ENCODE measurements around the gene CAP2.
A peak's percentile ranks its signal among the peaks of the same experiment; 100 is the strongest.
"Not testable (repeated sequence)": the region's sequence is repeated elsewhere in the genome, so short reads cannot be mapped to it uniquely, and the experiment has no call there.

CAP2 gene

GRCh38 chr6:17586623-17587022 is 193.2 kb downstream of the CAP2 start:
- DNase-seq, result not testable (repeated sequence)

GRCh38 chr6:17588011-17588410 is 194.6 kb downstream of the CAP2 start:
- no peak for DNase-seq

GRCh38 chr6:17589406-17590096 is 196.2 kb downstream of the CAP2 start:
- DNase-seq, result no peak

GRCh38 chr6:17591287-17591686 is 197.9 kb downstream of the CAP2 start:
- DNase-seq, result no peak

- DNase-seq, result no peak
Measured at GRCh38 chr6:17593246-17593645, 199.9 kb downstream of the CAP2 start.

- no peak for DNase-seq
Measured at GRCh38 chr6:17596085-17596484, 202.7 kb downstream of the CAP2 start.

- peak; percentile 98 for DNase-seq
Measured at GRCh38 chr6:17599877-17600526, 206.6 kb downstream of the CAP2 start, which contains the start of gene FAM8A1. FAM8A1 (plus strand) TSS chr6:17600302; CDS start chr6:17600410, 108 bp downstream.

GRCh38 chr6:17600527-17601385 is 207.4 kb downstream of the CAP2 start:
- DNase-seq, result peak; percentile 70

GRCh38 chr6:17601386-17601703 is 207.9 kb downstream of the CAP2 start:
- DNase-seq, result no peak

GRCh38 chr6:17602888-17603287 is 209.5 kb downstream of the CAP2 start:
- DNase-seq, result no peak

- DNase-seq, result no peak
Measured at GRCh38 chr6:17606606-17607005, 213.2 kb downstream of the CAP2 start.

Data from OCI-M1 (cell line).